DMS153 (cell line): ENCODE results near the gene FXYD7.
"Not testable (repeated sequence)": the region's sequence is repeated elsewhere in the genome, so short reads cannot be mapped to it uniquely, and the experiment has no call there.

Source experiments
- DNase-seq: peaks from one replicate; lab custom pipeline; 2025; lab: John Stamatoyannopoulos, UW

Gene FXYD7

GRCh38 chr19:35166100-35167063 lies 23.3 kb downstream of the FXYD7 start:
- no peak for DNase-seq

DNA sequence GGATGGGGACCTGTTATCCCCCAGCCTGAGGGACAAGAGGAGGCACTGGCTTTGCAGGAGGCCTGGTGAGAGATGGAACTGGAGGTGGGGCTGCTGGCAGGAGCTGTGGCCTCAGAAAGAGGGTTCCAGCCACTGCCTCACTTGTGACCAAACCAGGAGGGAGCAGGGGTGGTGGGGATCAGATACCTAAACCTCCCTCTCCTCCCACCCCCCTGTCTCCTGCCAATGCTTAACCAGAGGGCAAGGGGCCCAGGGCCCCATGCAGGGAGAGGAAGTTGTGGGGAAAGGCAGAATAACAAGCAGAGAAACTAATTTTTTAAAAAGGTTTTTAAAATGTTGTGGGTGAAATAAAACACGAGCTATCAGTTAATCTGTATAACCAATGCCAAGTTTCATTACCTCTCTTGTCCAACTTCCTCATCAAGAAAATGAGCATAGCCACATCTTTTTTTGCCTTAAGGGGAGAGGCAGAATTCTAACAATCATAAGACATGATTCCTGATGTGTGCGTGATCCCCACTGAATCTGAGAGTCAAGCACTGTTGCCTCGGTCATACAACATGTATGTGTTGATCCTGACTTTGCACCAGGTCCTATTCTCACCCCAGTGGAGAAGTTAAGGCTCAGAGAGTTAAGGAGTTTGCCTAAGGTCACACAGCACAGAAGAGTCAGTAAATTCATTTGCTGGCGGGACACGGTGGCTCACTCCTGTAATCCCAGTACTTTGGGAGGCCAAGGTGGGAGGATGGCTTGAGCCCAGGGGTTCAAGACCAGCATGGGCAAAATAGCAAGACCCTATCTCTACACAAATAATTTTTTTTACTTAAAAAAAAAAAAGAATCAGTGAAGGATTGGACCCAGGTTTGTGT lies 24.4 kb downstream of the FXYD7 start:
- no peak for DNase-seq

GRCh38 chr19:35168196-35168595 lies 25.1 kb downstream of the FXYD7 start:
- DNase-seq = no peak

GRCh38 chr19:35169221-35169995 lies 26.4 kb downstream of the FXYD7 start:
- no peak for DNase-seq

GRCh38 chr19:35170359-35171061 lies 27.5 kb downstream of the FXYD7 start:
- DNase-seq = no peak

DNA sequence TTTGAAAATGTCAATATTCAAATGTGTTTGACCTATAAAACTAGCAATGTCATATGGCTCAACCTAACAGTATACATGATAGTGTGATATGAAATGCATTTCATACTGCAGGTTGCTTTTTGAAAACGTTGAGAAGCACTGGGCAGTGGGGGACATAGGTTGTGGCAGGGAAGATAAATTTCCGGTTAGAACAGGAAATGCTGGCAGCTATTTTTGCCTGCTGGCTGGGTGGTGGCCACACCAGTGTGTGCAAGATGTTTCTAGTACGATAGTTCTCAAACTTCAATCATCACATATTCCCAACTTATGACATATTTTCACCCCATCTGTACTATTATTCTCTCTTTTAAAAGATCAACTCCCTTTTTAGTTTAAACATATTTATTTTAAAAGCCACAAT lies 28.7 kb downstream of the FXYD7 start:
- no peak for DNase-seq

DNA sequence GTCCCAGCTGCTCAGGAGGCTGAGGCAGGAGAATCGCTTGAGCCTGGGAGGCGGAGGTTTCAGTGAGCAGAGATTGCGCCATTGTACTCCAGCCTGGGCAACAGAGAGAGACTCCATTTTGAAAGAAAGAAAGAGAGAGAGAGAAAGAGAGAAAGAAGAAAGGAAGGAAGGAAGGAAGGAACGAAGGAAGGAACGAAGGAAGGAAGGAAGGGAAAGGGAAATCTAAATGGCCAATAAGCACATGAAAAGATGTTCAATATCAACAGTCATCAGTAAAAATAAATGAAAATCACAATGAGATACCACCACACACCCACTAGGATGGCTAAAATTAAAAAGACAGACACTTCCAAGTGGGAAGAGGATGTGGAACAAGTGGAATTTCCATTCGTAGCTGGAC lies 31.2 kb downstream of the FXYD7 start:
- no peak for DNase-seq

DNA sequence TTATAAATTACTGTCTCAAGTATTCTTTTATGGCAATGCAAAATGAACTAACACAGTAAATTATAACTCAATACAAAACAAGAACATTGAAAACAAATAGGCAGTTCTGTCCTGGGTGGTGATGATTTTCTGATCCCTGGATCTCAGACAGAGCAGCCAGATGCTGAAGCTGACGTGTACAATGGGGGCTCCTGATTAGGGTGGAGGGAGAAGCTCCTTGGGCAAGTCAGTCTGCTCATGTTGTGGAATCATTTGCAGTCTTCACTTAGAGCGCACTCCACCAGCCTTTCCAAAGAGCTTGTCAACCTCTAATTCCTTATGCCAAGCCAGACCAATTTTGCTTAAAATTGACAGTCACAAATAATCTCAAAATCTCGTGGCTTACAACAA lies 33.1 kb downstream of the FXYD7 start:
- DNase-seq = no peak

DNA sequence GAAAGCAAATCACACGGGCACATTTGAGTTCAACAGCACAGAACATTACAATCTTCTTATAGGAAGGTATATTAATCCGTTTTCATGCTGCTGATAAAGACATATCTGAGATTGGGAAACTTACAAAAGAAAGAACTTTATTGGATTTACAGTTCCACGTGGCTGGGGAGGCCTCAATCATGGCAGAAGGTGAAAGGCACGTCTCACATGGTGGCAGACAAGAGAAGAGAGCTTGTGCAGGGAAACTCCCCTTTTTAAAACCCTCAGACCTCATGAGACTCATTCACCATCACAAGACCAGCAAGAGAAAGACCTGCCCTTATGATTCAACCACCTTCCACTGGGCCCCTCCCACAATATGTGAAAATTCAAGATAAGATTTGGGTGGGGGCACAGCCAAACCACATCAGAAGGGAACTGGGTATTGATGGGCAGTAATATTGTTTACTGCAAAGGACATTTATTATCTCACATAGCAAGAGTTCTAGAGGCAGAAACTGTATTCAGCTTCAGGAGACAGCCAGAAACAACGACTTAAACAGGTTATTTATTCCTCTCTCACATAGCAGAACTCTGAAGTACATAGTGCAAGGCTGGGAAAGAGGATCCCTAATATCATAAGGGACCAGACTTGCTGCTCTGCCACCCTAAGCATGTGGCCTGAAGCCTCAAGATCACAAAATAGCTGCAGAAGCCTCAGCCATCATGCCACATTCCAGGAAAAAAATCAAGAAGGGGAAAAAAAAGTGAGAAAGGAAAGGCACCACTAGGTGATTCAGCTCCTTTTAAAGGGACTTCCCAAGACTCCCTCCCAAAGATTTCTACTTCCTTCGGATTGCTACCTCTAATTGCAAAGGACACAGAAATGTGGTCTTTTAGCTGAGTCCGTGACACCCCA lies 34.6 kb downstream of the FXYD7 start:
- DNase-seq = no peak

GRCh38 chr19:35178701-35179100 lies 35.6 kb downstream of the FXYD7 start:
- no peak for DNase-seq

GRCh38 chr19:35179830-35180229 lies 36.8 kb downstream of the FXYD7 start:
- DNase-seq = no peak

GRCh38 chr19:35181387-35181786 lies 38.3 kb downstream of the FXYD7 start:
- DNase-seq = no peak

- DNase-seq = no peak
These were observed 41.2 kb downstream of the FXYD7 start for GRCh38 chr19:35184267-35184666.

- DNase-seq = no peak
These were observed 41.8 kb downstream of the FXYD7 start for GRCh38 chr19:35184884-35185283.

GRCh38 chr19:35194012-35194984 lies 51.2 kb downstream of the FXYD7 start:
- DNase-seq = no peak

GRCh38 chr19:35195830-35196229 lies 52.8 kb downstream of the FXYD7 start:
- DNase-seq = no peak

GRCh38 chr19:35196861-35197260 lies 53.8 kb downstream of the FXYD7 start:
- not testable (repeated sequence) for DNase-seq

DNA sequence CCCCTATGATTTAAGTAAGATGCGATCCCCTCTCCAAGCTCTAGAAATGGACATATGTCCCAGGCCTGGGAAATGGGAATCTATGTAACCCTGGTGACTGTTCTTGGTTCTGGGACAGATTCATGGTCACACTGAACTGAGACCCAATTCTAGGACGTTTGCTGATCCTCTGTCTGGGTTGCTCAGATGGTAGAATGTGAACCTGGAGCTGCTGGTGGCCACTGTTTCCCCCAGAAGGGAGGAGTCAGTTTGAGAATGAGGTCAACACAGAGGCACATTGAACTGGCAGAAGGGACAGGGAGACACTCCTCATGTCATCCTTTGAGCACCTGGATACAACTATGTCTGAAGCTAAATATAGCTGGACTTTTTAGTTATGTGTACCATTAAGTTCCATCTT lies 56.4 kb downstream of the FXYD7 start:
- no peak for DNase-seq
